Measurements from ENCODE around the gene MUC4. TPM values are rescaled to one million over a fixed set of nuclear protein-coding genes. Genes with fewer than 3 reads are reported as not detected.
A peak's percentile ranks its signal among the peaks of the same experiment; 100 is the strongest.
"Not testable (repeated sequence)": the region's sequence is repeated elsewhere in the genome, so short reads cannot be mapped to it uniquely, and the experiment has no call there.

MUC4 gene
- total RNA-seq, 1 experiment from 2014 or later, result 1.5 TPM

DNA sequence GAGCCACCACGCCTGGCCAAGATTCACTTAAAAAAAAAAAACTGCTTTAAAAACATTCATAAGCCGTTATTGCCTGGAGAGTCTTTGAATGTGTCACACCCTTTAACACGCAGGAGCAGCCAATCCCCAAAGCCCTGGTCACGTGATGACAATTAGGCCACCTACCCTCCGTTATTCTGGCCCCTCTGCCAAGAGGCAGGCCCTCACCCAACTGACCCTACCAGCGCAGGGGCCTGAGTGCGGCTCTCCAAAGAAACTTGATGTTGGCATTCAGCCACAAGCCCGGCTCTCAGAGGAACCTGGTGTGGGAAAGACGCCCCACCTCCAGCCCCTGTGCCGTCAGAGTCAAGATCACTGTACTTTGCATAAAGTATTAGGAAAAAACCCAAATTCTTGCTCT is 11.6 kb upstream of the MUC4 start:
- H3K36me3 ChIP-seq, result no peaks in the 10 kb centered on the region
- H3K27ac ChIP-seq, result no peak overlapping the region
- no peak overlapping the region for H3K4me3 ChIP-seq
- no peaks in the 10 kb centered on the region for H3K27me3 ChIP-seq
- peak in 1 of 2 experiments; percentile 51 for DNase-seq
- H3K9me3 ChIP-seq (replicated peaks), result no peaks in the 10 kb centered on the region
- H3K4me1 ChIP-seq, result peaks cover 7% of the 10 kb centered on the region

DNA sequence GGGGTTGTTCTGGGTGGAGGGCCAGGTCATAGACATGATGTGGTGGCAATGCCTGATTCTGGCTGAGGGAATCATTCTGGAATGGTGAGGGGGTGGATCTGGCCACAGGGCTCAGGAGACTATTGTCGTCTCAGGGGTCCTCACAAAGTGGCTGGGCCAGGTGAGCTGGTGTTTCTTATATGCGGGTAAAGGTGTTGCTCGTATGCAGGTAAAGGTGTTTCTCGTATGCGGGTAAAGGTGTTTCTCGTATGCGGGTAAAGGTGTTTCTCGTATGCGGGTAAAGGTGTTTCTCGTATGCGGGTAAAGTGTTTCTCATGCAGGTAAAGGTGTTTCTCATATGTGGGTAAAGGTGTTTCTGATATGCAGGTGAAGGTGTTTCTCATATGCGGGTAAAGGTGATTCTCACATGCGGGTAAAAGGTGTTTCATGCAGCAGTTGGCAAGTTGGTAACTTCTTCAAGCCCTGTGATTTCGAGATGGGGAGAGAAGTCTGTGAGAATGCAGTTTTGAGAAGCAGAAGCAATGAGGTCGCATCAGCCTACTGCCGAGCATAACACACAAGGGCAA is 10.5 kb upstream of the MUC4 start:
- Histone ChIP-seq H3K9me3 (replicated peaks) (no peaks in the 10 kb centered on the region), H3K27ac (no peak overlapping the region), H3K4me3 (no peak overlapping the region), H3K27me3 (no peaks in the 10 kb centered on the region), H3K4me1 (peaks cover 15% of the 10 kb centered on the region), H3K36me3 (no peaks in the 10 kb centered on the region)
- DNase-seq, result no peak

DNA sequence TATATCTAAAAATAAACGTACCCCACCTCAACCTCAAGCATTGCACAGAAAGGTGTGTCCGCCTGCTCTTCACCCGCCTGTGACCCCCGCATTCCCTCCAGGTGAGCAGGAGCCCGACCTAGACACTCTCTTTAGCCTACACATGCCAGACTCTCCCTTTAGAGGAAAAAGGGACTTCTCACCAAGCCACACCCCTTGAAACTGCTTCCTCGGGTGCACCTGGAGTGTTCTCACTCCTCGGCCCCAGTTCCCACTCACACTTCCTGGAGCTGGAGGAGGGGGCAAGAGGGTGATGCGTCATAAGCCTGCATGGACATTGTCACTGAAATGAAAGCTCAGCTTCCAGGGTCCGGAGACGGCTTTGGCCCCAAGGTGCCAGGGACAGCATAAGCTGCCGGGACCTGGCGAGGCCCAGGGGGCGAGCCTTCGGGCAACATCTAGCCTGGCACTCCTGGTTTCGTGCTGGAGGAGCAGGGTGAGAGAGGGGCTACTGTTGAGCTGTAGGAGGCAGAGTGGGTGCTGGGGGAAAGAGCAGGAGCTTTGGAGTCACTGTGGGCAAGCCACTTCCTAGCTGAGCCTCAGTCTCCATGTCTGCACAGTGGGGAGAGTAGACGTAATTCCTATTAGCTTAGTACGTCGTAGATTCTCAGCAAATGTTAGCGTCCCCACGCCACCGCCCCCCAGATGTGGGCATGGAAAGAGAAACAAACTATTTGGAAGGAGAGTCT is 9.8 kb upstream of the MUC4 start:
- Histone ChIP-seq H3K4me3 (no peak overlapping the region), H3K27me3 (no peaks in the 10 kb centered on the region), H3K27ac (no peak overlapping the region), H3K9me3 (replicated peaks) (no peaks in the 10 kb centered on the region), H3K36me3 (no peaks in the 10 kb centered on the region), H3K4me1 (peaks cover 15% of the 10 kb centered on the region)
- DNase-seq, result no peak

DNA sequence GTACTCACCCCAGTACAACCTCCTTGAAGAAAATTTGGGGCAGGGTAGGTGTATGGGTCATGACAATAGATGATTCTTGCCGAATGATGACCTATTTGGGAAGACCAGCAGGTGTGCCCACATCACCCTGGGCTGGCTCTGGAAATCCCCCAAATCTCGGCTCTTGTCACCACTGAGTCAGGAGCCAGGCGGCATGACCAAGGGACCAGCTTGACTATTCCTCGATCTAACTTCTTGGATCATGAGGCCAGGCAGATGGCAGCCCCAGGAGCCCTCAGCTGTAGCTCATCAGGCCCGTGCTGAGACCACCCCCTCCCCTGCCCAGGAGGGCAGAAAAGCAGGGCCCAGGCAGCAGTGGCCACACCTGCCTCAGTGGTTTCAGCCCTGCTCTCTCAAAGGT is 9.2 kb upstream of the MUC4 start:
- DNase-seq, result no peak
- Histone ChIP-seq H3K27ac (no peak overlapping the region), H3K4me1 (peaks cover 15% of the 10 kb centered on the region), H3K36me3 (no peaks in the 10 kb centered on the region), H3K4me3 (no peak overlapping the region), H3K9me3 (replicated peaks) (no peaks in the 10 kb centered on the region), H3K27me3 (no peaks in the 10 kb centered on the region)

DNA sequence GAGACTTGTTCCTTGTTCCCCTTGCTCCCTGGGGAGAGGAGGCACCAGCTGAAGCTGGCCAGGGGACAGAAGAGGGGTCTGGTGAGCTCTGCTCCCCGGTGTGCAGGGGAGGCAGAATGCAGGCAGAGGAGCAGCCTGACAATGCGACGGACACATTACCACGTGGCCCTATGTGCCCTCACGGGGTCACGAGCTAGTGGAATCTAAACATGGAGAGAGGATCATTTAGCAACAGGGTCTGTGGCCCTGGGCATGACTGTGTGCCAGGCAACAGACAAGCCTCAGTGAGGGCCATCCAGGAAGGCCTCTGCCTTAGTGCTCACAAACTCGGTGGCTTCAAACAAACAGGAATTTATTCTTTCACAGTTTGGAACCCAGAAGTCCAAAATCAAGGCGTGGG is 8.5 kb upstream of the MUC4 start:
- no peak overlapping the region for H3K27ac ChIP-seq
- H3K9me3 ChIP-seq (replicated peaks), result no peaks in the 10 kb centered on the region
- H3K27me3 ChIP-seq, result no peaks in the 10 kb centered on the region
- no peak overlapping the region for H3K4me3 ChIP-seq
- peaks cover 19% of the 10 kb centered on the region for H3K4me1 ChIP-seq
- no peaks in the 10 kb centered on the region for H3K36me3 ChIP-seq
- DNase-seq, result no peak

DNA sequence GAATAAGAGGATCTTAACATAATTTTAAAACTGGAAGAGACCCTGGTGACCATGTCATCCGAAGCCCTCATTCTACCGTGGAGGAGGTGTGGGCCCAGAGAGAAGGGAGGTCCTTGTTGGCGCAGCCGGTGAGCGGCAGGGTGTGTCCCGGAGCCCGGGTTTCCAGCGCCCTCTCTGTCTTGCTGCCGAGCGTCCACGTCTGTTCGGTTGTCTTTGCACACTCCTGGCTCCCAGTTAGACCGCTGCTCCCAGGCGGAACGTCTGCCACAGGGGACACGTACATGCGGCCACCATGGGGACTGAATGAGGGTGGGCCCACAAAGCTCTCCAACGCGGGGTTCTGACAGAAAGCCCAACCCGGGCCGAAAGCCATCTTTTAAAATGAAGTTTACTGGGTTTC is 6.6 kb upstream of the MUC4 start:
- no peak overlapping the region for H3K4me3 ChIP-seq
- DNase-seq, result peak in 1 of 2 experiments; percentile 29
- H3K36me3 ChIP-seq, result no peaks in the 10 kb centered on the region
- peaks cover 19% of the 10 kb centered on the region for H3K4me1 ChIP-seq
- peak overlapping the region; percentile 59 for H3K27ac ChIP-seq
- no peaks in the 10 kb centered on the region for H3K9me3 ChIP-seq (replicated peaks)
- H3K27me3 ChIP-seq, result no peaks in the 10 kb centered on the region

DNA sequence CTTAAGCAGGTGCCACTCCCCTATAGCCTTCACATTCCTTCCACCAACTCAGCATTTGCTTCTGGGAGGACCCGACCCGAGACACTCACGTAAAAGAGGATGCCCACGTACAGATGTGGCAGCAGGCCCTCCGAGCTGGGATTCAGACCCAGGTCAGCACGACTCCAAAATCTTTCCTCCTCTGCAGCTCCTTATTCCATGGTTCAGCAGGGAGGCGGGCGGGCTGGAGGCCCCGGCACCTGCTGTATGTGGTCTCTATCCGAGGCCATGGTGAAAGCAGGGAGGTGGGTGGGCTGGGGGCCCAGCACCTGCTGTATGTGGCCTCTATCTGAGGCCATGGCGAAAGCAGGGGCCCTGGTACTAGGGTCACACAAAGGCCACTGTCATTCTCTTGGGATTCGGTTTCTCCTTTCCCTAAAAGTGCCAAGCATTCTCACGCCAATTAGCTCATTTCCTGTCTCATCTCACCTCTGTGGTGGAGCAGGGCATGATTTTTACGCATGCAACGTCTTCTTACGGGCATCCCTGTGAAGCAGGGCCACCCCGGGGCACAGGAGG is 5.9 kb upstream of the MUC4 start:
- Histone ChIP-seq H3K36me3 (no peaks in the 10 kb centered on the region), H3K27ac (peak overlapping the region; percentile 59), H3K9me3 (replicated peaks) (no peaks in the 10 kb centered on the region), H3K4me1 (peaks cover 19% of the 10 kb centered on the region), H3K27me3 (no peaks in the 10 kb centered on the region), H3K4me3 (no peak overlapping the region)
- peak; percentile 69 to 84 for DNase-seq

DNA sequence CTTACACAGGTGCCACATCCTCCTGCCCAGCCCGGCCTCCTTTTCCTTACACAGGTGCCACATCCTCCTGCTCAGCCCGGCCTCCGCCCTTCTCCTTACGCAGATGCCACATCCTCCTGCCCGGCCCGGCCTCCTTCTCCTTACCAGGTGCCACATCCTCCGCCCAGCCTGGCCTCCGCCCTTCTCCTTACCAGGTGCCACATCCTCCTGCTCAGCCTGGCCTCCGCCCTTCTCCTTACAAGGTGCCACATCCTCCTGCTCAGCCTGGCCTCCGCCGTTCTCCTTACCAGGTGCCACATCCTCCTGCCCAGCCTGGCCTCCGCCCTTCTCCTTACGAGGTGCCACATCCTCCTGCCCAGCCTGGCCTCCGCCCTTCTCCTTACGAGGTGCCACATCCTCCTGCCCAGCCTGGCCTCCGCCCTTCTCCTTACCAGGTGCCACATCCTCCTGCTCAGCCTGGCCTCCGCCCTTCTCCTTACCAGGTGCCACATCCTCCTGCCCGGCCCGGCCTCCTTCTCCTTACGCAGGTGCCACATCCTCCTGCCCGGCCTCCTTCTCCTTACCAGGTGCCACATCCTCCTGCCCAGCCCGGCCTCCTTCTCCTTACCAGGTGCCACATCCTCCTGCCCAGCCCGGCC is 4.7 kb upstream of the MUC4 start:
- H3K9me3 ChIP-seq (replicated peaks); H3K4me3 ChIP-seq; DNase-seq; H3K36me3 ChIP-seq; H3K27ac ChIP-seq; H3K27me3 ChIP-seq: not testable (repeated sequence)
- peaks cover 25% of the 10 kb centered on the region for H3K4me1 ChIP-seq

DNA sequence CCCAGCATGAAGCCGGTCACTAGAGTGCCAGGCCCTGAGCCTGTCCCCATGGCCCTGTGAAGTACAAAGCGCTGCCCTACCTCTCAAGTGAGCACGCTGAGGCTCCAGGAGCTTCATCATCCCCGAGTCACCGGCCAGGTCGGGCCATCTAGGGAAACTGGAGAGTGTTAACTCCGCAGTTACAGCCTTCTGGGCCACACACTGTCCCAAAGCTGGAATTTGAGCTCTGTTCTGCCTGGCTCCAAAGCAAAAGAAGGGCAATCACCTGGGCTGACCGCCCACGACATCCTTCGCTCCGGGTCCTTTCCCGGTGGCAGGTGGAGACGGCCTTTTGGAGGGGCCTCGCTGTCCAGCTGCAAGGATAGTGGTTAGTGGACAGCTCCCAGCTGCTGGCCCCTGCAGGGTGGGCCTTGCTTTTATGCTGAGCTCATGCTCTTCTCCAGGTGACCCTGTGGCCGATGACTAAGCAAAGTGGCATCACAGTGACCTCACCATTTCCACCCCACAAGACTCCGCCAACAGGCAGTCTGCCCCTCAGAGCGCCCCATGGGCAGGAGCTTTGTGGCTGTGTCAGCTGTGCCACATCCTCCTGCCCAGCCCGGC is 3.5 kb upstream of the MUC4 start:
- peak; percentile 56 to 57 for DNase-seq
- peaks cover 25% of the 10 kb centered on the region for H3K4me1 ChIP-seq
- H3K9me3 ChIP-seq (replicated peaks), result no peaks in the 10 kb centered on the region
- no peaks in the 10 kb centered on the region for H3K27me3 ChIP-seq
- H3K27ac ChIP-seq, result no peak overlapping the region
- H3K4me3 ChIP-seq, result no peak overlapping the region
- no peaks in the 10 kb centered on the region for H3K36me3 ChIP-seq

DNA sequence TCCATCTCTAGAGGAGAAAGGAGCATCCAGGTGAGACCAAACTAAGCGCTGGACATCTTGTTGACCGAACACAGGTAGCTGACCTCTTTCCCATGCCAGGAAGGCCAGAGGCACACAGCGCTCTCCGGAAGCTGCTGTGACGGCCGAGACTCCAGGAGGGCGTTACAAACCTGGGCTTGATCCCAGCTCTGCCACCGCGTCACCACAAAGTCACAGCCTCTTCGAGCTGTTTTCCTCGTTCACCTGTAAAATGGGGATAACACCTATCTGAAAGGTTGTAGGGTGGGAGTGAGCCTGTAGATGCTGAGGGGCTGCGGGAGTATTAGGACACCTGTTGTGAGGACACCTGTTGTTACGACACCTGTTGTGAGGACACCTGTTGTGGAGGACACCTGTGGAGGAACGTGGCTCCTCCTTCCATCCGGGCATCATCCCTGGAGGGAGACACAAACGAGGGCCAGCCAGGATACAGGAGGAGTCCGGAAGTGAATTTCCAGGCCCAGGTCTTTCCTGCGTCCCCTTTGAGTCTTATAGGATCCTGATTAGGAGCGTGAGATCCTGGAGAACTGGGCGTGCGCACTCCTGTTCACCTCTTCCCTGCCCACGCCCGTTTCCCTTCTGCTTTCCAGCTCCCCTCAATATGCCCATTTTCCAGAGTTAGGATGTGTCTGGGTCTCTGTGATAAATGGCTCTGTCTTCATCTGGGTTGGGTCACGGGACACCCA is 2.3 kb upstream of the MUC4 start:
- no peak for DNase-seq
- H3K36me3 ChIP-seq, result no peaks in the 10 kb centered on the region
- H3K27ac ChIP-seq, result no peak overlapping the region
- H3K9me3 ChIP-seq (replicated peaks), result no peaks in the 10 kb centered on the region
- H3K4me3 ChIP-seq, result no peak overlapping the region
- no peaks in the 10 kb centered on the region for H3K27me3 ChIP-seq
- peaks cover 27% of the 10 kb centered on the region for H3K4me1 ChIP-seq

DNA sequence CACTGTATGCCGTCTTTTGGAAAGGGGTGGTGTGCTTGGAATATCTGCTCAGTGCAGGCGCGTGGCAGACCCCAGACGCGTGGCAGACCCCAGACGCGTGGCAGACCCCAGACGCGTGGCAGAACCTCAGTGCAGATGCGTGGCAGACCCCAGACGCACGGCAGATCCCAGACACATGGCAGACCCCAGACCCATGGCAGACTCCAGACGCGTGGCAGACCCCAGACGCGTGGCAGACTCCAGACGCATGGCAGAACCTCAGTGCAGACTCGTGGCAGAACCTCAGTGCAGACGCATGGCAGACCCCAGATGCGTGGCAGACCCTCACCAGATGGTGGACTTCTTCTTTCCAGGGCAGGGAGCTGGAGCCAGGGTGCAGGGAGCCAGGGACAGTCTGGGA is 637 bp upstream of the MUC4 start:
- Histone ChIP-seq H3K9me3 (replicated peaks) (no peaks in the 10 kb centered on the region), H3K27me3 (no peaks in the 10 kb centered on the region), H3K36me3 (no peaks in the 10 kb centered on the region), H3K27ac (no peak overlapping the region), H3K4me3 (no peak overlapping the region), H3K4me1 (peaks cover 26% of the 10 kb centered on the region)
- no peak for DNase-seq

DNA sequence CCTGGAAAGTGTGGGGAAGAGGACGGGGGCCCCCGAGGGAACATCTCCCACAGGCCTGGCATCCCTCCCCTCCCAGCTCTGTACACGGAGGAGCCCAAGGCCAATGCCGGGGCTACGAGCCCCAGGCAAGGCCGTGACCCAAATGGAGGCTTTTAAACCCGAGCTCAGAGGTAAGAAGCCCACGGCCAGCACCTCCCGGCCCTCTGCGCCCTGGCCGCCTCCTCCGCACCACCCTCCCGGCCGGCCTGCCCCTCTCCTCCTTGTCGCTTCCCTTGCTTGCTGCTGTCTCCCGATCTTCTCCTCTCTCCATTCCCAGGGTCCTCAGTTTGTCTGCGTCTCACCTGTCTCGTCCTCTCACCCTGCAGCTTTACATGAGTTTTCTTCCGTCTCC is 1.3 kb downstream of the MUC4 start:
- Histone ChIP-seq H3K9me3 (replicated peaks) (no peaks in the 10 kb centered on the region), H3K27me3 (no peaks in the 10 kb centered on the region), H3K36me3 (no peaks in the 10 kb centered on the region), H3K4me3 (peak overlapping the region; percentile 48), H3K27ac (peak overlapping the region; percentile 32; the same call in 1 of the 2 replicates), H3K4me1 (peaks cover 25% of the 10 kb centered on the region)
- no peak for DNase-seq

DNA sequence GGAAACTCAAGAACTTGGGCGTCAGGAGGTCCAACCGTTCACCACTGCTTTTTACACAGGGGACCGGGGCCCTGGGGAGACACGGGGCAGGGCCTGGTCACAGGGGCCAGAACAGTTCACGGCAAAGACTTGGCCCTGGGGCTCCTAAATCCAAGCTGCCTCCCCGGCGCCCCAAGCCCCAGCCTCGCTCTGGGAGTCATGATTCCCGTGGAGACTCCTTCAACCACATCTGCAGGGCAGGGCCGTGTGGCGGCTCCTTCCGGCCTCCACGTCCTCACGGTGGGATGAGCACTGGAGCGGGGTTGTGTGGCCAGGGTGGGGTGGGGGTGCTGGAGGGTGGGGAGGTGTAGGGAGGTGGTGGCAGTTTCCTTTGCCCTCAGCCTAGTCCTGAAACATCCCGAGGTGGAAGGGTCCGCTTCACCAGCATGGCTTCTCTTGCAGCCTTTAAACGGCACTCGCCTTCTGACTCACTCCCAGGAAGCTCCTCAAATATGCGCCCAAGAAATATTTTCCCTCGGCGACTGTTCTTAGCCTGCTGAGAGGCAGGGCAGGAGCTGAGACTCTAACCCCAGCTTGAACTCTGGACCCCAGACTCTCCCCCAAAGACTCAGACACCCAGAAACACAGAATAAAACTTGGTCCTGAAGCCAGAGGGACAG is 1.8 kb downstream of the MUC4 start:
- H3K27me3 ChIP-seq, result no peaks in the 10 kb centered on the region
- no peaks in the 10 kb centered on the region for H3K9me3 ChIP-seq (replicated peaks)
- peaks cover 20% of the 10 kb centered on the region for H3K4me1 ChIP-seq
- H3K27ac ChIP-seq, result peak overlapping the region; percentile 32; the same call in 1 of the 2 replicates
- peak overlapping the region; percentile 48 for H3K4me3 ChIP-seq
- DNase-seq, result peak in 1 of 2 experiments; percentile 42
- no peaks in the 10 kb centered on the region for H3K36me3 ChIP-seq

DNA sequence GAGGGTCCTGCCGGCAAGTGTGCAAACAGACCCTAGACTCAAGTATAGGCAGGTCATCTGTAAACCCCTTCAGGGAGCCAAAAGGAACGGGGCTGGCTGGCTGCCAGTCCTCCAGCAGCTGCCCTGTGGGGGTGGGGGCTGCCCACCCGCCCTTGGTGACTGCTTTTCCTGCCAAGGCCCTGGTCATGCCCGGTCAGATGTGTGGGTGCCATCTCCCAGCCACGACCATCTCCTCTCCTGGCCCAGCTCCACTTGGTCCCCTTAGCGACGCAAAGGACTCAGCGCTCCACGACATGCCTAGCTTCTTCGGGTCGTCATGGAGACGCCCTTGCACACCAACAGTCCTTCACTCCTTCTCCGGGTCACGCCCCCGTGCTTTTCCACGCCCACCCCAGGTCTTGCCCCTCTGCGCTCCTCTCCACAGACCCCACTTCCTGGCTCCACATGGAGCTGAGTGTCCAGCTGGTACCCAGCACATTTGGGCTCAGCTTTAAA is 2.4 kb downstream of the MUC4 start:
- Histone ChIP-seq H3K4me3 (peak overlapping the region; percentile 48), H3K36me3 (no peaks in the 10 kb centered on the region), H3K9me3 (replicated peaks) (no peaks in the 10 kb centered on the region), H3K27me3 (no peaks in the 10 kb centered on the region), H3K4me1 (peaks cover 21% of the 10 kb centered on the region), H3K27ac (peak overlapping the region; percentile 32; the same call in 1 of the 2 replicates)
- DNase-seq, result peak; percentile 71 to 76

Measured in SJCRH30 (cell line).